GM06990 (cell line): Measurements from ENCODE around the gene CIRBP.
A peak's percentile ranks its signal among the peaks of the same experiment; 100 is the strongest.

Experiments used
- DNase-seq: peaks from one replicate; pipeline ENCODE4 v3.0.0-alpha.2; 2011; ENCODE audit not compliant: insufficient read length; ENCODE audit errors: extremely low read depth
- H3K27me3 ChIP-seq: replicated peaks from 2 replicates; pipeline ENCODE4 v1.6.0; 2011; ENCODE audit warnings: low read length; ENCODE audit not compliant: control insufficient read depth, insufficient read depth
- H3K36me3 ChIP-seq: 2 replicates; pipeline ENCODE4 v1.5.1; 2011; ENCODE audit warnings: low read length; ENCODE audit not compliant: control insufficient read depth, insufficient read depth
- H3K4me3 ChIP-seq: replicated peaks from 2 replicates; pipeline ENCODE4 v1.5.1; 2011; ENCODE audit warnings: low read depth, mild to moderate bottlenecking, control low read depth, low read length
- TF ChIP-seq, protein P1 (sequence below): IDR thresholded peaks from 2 replicates; pipeline ENCODE4 v1.5.1; 2011; ENCODE audit warnings: low read length, control low read depth, mild to moderate bottlenecking, inconsistent platforms; ENCODE audit not compliant: insufficient read depth, poor library complexity, severe bottlenecking

The CIRBP gene

GRCh38 chr19:1308718-1309117, 39.6 kb downstream of the CIRBP start:
- no peak for DNase-seq
- no peaks in the 10 kb centered on the region; the same call in 1 of the 2 replicates for H3K27me3 ChIP-seq
- H3K36me3 ChIP-seq = no peaks in the 10 kb centered on the region
- TF ChIP-seq, protein P1, sequence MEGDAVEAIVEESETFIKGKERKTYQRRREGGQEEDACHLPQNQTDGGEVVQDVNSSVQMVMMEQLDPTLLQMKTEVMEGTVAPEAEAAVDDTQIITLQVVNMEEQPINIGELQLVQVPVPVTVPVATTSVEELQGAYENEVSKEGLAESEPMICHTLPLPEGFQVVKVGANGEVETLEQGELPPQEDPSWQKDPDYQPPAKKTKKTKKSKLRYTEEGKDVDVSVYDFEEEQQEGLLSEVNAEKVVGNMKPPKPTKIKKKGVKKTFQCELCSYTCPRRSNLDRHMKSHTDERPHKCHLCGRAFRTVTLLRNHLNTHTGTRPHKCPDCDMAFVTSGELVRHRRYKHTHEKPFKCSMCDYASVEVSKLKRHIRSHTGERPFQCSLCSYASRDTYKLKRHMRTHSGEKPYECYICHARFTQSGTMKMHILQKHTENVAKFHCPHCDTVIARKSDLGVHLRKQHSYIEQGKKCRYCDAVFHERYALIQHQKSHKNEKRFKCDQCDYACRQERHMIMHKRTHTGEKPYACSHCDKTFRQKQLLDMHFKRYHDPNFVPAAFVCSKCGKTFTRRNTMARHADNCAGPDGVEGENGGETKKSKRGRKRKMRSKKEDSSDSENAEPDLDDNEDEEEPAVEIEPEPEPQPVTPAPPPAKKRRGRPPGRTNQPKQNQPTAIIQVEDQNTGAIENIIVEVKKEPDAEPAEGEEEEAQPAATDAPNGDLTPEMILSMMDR = no peak
- H3K4me3 ChIP-seq = no peak overlapping the region

- Histone ChIP-seq H3K4me3 (no peak overlapping the region), H3K27me3 (no peaks in the 10 kb centered on the region; the same call in 1 of the 2 replicates), H3K36me3 (no peaks in the 10 kb centered on the region)
- DNase-seq = no peak
- TF ChIP-seq, protein P1 = no peak
Measured at GRCh38 chr19:1309977-1310852, 41.1 kb downstream of the CIRBP start.

- TF ChIP-seq, protein P1 = no peak
- H3K36me3 ChIP-seq = no peaks in the 10 kb centered on the region
- no peaks in the 10 kb centered on the region; the same call in 1 of the 2 replicates for H3K27me3 ChIP-seq
- DNase-seq = no peak
- no peak overlapping the region for H3K4me3 ChIP-seq
Measured at GRCh38 chr19:1310853-1311180, 41.7 kb downstream of the CIRBP start.

GRCh38 chr19:1311543-1312091, 42.5 kb downstream of the CIRBP start:
- TF ChIP-seq, protein P1 = no peak
- Histone ChIP-seq H3K36me3 (no peaks in the 10 kb centered on the region), H3K4me3 (no peak overlapping the region), H3K27me3 (no peaks in the 10 kb centered on the region; the same call in 1 of the 2 replicates)
- DNase-seq = peak; percentile 7

DNA sequence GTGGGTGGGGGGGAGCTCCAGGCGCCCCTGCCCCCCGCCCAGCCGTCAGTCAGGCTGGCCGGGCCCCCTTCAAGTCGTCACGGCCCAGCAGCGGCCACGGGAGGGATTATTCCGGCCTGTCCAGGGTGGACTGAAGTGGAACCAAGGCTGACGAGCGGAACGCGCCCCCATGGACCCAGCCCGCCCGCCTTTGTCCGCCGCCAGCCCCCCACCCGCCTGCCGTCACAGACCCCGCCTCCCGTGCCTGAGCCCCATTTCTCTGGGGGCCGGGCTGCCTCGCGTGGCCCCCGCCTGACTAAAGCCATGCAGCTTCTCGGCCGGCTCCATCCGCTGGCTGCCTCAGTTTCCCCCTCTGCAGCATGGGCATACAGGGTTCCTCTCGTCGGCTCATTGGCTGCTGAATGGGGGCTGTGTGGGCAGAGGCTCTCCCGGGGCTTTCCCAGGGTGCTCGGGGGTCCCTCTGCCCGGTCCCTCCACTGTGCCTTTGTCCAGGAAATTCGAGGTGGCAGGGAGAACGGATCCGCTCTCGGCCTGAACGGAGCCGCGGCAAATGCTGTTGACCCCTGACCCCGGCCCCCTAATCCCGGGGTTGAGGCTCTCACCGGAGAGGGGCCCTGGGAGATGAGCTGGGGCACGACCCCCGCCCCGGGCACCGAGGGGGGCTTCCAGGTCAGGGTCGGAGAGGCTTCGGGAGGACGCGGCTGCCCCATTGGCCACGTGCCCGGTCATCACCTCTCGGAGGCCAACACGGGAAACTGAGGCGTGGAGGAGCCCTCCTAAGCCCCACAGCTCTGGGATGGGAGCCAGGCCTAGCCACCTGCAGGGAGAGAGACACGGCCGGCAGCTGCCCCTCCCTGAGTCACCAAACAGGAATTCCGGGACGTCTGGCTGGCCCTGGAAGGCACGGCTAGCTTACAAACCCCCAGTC, 43.9 kb downstream of the CIRBP start:
- H3K27me3 ChIP-seq = peaks cover 1% of the 10 kb centered on the region; the same call in 1 of the 2 replicates

More for the DNA sequence above, 43.9 kb downstream of the CIRBP start:
- TF ChIP-seq, protein P1 = no peak
- peak; percentile 1 for DNase-seq
- H3K4me3 ChIP-seq = no peak overlapping the region
- no peaks in the 10 kb centered on the region for H3K36me3 ChIP-seq
